Amygdala (tissue), 56 donors: ENCODE results near the gene PNMA8B.
A peak's percentile ranks its signal among the peaks of the same experiment; 100 is the strongest.
"Not testable (repeated sequence)": the region's sequence is repeated elsewhere in the genome, so short reads cannot be mapped to it uniquely, and the experiment has no call there.

Experiments
- DNase-seq, 56 donors: peaks; one replicate each; lab custom pipeline; 2025; lab: John Stamatoyannopoulos, UW

PNMA8B gene, protein sequence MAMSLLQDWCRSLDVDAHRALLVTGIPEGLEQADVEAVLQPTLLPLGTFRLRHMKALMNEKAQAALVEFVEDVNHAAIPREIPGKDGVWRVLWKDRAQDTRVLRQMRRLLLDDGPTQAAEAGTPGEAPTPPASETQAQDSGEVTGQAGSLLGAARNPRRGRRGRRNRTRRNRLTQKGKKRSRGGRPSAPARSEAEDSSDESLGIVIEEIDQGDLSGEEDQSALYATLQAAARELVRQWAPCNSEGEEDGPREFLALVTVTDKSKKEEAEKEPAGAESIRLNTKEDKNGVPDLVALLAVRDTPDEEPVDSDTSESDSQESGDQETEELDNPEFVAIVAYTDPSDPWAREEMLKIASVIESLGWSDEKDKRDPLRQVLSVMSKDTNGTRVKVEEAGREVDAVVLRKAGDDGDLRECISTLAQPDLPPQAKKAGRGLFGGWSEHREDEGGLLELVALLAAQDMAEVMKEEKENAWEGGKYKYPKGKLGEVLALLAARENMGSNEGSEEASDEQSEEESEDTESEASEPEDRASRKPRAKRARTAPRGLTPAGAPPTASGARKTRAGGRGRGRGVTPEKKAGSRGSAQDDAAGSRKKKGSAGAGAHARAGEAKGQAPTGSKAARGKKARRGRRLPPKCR

DNA sequence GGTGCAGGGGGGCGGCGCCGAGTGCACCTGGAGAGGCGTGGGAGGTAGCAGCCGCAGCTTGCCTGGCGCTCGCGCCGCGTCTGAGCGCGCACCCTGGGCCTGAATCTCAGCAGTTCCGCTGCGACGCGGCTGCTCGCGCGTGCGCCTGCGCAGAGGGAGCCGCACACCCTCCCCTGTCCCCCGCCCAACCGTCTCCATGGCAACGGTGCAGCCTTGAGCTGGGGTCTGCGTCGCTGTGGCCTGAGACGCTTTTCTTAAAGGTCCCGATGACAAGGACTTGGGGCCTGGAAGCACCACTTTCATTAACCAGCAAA, at the start of gene PNMA8B:
TSS of gene PNMA8B (minus strand) at position 82 of the 314 bp plus-strand sequence. CDS start 402 bp downstream, outside the sequence.
- DNase-seq: peak in 54 of 56 donors; percentile 28 to 90 (median 74)

DNA sequence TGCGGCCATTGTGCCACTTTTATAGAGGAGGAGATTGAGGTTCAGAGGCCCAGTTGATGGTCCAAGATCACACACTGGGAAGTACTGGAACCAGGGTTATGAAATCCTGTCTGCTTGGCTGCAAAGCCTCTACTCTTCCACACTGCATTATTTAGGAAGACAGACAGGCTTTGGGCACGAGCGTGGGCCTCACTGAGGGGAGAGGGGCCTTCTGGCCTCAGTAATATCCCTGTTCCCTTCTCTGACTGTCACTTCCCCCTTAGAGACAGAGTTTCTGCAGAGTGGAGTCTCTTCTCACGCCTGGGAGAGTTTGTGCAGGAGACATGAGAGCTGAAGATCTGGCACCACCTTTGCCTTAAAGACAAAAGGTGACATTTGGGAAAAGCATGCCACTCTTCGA, 49.0 kb upstream of the PNMA8B start:
- DNase-seq: no peak

DNA sequence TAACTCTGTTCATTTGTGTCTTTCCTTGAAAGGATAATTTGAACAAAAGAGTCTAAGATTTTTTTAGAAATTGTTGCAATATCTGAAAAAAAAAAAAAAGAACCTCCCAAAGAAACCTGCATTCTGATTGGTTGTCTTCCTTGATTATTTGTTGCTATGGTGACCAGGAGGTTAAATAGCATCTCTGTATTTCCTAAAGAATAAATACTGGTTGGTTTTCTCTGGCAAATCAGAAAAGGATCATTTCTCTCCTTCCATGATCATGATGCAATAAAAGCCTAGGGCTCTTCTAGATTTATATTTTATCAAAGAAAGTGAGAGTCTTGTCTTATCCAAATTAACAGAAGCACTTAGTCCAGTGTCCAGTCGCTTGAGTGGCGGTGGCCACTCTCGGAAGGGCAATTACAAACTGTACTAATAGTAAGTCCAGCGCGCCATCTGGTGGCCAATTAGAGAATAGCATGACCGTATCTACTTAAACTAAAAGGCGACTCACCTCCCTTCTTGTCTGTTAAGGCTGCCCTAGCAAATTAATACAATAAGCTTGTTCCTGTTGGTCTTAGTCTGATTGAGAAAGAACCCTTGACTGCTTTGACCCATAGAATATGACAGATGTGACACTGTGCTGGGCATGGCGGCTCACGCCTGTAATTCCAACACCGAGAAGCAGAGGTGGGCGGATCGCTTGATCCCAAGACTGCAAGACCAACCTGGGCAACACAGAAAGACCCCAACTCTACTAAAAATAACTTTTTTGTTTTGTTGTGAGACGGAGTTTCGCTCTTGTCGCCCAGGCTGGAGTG, 47.0 kb upstream of the PNMA8B start:
- DNase-seq: peak; percentile 16 to 98 (median 71)

DNA sequence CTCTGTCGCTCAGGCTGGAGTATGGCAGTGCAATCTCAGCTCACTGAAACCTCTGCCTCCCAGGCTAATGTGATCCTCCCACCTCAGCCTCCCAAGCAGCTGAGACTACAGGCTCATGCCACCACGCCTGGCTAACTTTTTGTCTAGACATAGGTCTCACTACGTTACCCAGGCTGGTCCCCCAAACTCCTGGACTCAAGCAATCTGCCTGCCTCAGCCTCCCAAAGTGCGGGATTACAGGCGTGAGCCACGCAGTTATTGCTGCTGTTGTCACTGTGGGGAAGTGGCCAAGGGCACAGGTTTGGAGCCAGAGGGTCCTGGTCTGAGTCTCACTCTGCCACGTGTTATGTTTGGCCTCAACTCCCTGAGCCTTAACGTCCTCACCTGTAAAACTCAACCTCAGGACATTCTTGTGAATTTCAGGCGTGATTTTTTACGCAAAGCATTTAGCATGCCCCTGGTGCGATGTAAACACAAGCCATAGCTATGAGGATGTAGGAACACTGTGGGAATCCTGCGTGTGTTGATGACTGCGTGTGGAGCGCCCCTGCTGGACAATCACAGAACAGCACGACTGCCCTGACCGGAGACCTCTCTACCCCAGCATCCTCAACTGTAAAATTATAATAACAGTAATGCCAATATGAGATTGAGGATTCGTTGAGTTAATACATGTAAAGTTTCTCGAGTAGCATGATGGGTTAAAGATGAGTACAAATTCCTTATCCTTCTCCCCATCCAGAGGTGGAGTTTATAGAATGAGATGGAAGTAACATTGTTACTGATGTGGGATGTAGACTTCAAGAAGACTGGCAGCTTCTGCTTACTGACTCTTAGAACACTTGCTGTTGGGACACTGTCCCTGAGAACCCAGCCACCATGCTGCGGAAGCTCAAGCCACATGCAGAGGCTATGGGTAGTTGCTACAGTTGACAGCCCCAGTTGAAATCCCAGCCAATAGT, 41.8 kb upstream of the PNMA8B start:
- peak in 18 of 56 donors; percentile 8 to 66 (median 17) for DNase-seq

DNA sequence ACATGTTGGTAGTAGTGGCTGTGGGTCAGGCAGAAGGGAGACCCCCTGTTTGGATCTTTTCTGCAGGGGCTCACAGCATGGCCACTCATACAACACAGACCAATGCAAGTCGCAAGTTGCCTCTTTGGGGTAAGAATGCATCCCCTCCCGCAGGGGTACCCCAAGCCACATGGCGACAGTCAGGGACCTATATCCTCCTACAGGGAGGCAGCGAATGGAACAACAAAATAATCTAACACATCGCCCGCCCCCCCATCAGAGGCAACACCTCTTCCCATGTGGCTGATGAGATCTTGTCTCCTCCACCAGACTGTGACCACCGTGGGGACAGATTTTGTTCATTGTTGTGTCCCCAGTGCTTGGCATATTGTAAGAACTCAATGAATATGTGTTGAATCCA, 40.7 kb upstream of the PNMA8B start:
- no peak for DNase-seq

DNA sequence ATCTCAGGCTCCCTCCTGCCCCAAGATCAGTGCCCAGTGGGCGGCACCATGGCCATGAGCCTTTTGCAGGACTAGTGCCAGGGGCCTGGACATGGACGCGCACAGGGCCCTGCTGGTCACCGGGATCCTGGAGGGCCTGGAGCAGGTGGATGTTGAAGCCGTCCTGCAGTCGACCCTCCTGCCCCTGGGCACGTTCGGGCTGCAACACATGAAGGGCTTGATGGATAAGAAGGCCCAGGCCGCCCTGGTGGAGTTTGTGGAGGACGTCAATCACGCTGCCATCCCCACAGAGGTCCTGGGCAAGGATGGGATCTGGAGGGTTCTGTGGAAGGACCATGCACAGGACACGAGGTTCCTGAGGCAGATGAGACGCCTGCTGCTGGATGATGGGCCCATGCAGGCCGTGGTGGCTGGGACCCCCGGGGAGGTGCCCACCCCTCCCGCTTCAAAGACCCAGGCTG, 38.0 kb upstream of the PNMA8B start:
- no peak for DNase-seq

DNA sequence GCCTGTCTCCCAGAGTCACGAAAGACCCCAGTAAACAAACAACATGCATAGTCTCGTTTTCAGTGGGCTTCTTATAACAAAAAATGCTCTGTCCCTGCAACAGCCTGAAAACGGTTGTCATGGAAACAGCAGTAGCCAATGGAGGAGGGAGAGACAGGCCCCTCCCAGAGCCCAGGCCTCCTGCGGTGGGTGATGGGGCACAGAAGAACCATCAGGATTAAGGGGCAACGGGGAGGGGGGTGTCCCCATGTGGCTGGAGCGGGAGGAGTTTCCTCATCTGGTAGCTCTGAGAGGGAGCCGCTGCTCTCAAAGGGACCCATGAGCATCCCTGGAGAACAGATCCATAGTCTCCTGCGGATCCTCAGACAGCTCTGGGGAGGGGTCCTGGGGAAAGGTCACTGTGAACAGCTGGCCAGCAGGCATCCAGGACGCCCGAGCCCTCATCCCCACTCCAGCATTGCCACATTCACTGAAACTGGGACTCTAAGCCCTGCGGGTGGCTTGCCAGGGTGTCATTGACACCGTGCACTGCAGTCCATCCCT, 37.5 kb upstream of the PNMA8B start:
- DNase-seq: peak in 35 of 56 donors; percentile 10 to 72 (median 38)

DNA sequence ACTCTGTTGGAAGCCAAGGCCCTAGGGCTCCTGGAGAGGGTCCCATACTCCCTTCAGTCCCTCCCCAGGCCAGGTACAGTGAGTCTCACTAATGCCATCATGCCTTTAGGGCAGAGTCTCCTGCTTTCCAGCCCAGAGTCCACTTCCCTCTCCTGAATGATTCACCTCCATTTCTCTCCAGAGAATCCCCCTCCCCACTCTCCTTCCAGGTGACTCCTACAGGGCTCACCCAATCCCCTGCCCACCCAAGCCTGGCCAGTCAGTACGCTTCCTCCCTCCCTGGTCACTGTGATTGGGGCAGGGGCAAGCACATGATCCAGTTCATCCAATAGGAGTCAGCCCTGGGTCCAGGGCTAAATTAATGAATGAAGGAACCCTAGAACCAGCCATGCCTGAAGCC, 35.0 kb upstream of the PNMA8B start:
- DNase-seq: peak in 1 of 56 donors; percentile 5

DNA sequence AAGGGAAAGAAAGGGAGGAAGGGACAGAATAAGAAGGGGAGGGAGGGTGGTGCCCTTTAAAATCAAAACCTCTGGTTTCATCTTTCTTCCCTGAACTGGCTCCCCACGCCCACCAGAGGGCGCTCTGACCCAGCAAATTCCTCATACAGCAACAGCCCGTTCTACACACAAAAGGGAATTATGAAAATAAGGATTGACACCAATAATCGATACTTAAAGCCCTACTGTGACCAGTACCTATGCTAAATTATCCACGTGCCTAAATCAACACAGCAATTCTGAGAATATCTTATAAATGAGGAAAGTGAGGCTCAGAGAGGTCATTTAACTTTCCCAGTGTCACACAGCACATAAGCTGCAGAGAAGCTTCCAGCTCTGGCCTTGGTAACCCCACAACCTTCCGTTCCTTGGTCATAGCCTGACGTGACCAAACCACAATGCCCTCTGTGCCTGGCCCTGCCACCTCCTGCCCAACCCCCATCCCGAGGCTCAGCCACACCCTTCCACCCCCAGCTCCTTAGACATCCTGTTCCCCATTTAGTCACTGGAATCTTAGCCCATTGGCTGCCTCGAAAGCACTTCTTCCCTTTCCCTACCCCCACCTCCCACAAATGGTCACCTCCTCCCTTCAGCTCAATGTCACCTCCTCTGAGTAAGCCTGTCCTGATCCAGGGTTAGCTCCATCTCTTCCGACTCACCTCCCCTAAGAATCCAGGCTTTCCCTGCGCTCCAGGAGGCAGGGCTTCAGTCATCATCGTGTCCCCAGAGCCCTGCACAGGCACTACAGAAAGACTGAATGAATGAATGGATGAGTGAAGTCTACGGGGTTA, 34.2 kb upstream of the PNMA8B start:
- peak in 47 of 56 donors; percentile 4 to 81 (median 41) for DNase-seq

DNA sequence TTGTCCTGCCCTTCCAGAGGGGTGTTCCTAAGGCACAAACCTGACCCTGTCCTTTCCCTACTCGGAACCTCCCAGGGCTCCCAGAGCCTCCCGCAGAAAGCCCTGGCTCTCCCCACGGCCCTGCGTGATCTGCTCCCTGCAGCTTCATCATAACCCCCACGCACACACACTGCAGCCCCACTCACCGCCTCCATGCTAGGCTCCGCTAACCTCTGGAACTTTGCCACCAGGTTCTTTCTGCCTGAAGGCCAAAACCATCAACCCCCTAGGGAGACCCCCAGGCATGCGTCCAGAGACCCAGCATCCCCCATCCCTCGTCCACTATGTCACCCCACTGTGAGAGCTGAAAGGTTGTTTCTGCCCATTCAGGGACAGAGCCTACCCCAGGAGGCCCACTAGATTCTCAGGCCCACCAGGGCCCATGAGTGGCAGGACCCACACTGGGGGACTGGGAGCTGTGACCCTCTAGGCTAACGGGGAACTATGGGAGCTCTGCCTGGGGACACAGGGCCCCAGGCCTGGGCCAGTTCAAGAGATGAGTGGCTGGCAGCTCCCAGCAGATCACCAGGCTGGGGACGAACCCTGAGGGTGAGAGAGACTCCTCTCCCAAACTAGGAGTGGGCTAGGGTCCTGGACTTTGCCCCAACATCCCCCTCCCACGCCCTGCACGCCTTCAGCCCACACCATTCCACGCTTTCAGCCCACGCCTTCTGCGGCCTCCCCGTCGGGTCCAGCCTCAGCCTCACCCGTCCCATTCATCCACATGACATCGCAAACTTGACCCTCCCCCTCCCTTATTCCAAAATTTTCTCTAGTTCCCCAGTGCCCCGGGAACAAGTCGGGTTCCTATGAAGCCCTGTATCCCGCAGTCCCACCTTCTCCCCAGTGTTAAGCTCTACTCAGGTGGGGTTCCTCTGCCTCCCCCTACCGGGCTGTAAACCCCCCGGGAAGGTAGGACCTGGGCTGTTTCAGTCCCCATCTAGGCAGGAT, 33.2 kb upstream of the PNMA8B start:
- DNase-seq: no peak

DNA sequence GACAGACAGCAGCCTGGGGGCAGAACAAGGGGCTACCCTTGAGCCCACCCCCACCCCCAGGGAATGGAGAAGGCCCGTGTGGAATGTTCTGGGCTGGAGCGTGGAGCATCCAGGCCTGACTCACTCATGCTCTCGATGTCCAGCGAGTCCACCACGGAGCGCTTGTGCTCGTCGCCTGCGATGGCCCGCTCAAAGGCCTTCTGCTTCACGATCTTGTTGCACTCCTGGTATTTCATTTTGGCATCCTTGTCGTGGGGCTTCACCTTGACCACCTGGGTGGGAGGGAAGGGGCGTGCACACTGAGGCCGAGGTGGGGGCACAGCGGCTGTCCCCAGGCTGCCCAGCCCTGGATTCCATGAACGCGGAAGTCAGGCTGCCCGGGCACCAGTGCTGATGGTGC, 31.1 kb upstream of the PNMA8B start:
- DNase-seq: not testable (repeated sequence)

DNA sequence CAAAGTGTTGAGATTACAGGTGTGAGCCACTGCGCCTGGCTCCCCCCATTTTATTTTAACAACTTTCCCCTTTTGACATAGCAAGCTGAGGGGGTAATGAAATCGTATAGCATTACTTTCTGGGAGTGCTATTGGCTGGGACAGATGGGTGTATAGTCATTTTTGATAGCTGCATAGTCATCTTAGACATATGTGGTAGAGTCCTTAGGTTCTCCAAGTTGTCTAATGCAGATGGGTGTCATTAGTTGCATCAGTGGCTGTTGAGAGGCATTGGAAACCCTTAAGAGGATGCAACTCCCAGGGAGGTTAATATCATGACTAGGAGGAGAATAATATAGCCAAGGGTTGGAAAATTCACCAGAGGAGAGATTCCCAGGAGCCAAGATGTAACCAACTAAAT, 28.6 kb upstream of the PNMA8B start:
- no peak for DNase-seq

DNA sequence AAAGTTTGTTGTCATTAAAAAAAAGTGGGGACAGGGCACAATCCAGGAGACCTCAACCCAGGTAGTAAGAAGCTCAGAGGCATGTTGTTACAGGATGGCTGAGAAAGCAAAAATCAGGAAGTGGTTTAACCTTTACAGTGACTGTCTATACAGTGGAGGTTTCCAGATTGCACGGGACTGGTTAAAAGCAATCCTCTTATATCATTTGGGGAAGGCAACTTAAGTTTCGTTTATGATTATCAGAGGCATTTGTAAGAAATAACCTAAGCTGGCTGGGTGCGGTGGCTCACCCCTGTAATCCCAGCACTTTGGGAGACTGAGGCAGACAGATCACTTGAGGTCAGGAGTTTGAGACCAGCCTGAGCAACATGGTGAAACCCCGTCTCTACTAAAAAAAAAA, 27.3 kb upstream of the PNMA8B start:
- DNase-seq: not testable (repeated sequence)

DNA sequence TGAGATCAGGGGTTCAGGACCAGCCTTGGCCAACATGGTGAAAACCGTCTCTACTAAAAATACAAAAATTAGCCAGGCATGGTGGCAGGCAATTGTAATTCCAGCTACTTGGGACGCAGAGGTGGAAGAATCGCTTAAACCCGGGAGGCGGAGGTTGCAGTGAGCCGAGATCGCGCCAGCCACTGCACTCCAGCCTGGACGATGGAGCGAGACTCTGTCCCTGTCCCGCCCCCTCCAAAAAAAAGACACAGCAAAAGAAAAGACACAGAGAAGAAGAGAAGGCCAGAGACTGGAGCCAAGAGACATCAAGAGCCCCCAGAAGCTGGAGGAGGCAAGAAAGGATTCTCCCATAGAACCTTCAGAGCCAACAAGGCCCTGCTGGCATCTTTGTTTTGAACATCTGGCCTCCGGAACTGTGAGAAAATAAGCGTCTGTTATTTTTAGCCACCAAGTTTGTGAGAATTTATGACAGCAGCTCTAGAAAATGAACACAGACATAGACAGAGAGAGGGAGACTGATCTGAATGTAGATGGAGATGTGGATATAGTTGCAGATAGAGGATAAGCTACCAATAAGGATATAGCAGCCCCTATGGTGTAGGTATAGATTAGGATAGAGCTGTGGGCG, 25.7 kb upstream of the PNMA8B start:
- DNase-seq: no peak

DNA sequence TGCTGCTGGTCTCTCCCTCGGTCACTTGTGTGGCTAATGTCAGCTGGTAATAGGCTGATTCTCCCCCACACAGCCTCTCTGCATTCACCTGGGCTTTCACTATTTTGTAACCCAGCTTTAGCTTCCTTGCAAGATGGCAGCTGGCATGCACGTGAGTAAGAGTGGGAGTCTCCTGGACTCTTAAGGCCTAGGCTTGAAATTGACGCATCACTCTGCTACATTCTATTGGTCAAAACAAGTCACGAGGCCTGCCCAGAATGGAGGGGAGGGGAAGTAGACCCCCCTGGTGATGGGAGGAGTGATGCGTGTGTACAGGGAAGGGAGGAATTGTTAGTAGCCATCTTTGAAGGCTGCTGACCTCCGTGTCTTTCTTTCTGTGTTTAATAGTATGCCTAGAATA, 24.9 kb upstream of the PNMA8B start:
- no peak for DNase-seq

DNA sequence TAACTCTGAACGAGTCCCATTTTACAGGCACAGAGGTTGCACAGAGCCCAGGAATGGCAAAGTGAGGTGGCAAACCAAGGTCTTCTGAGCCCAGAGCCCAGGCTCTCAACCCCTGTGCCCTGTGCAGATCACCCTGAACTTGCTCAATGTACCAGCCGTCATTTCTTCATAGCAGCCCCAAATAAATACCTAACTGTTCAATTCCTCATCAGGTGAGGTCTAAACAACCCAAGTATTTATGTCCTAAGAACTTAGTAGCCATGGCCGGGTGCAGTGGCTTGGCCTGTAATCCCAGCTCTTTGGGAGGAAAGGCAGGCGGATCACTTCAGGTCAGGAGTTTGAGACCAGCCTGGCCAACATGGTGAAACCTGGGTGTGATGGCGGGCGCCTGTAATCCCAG, 21.8 kb upstream of the PNMA8B start:
- DNase-seq: no peak

DNA sequence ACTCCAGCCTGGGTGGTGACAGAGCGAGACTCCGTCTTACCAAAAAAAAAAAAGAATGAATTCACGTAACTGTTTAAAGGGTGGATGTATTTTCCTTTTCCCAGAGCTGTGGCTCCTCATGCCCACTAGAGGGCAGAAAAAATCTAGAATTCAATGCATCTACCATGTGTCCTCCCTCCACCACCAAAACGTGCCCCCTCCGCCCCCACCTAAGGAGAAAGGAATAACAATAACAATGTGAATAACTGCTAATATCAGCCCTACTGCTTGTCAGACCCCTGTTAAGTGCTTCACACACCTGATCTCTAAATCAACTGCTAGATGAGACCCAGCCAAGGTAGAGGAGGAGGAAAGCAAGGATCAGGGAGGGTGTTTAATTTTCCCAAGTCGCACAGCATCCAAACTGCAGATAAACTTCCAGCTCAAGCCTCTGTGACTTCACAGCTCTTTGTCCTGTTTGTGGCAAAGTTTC, 20.2 kb upstream of the PNMA8B start:
- DNase-seq: peak in 2 of 56 donors; percentile 10 to 35
